MCF 10A (cell line): ENCODE results near the gene ANKRD27. TPM values are rescaled to one million over a fixed set of nuclear protein-coding genes. Genes with fewer than 3 reads are reported as not detected.
A peak's percentile ranks its signal among the peaks of the same experiment; 100 is the strongest.

ENCODE experiments used
- BruUV-seq: library from RNA; stranded (reverse); fragments of 400-500 nt; replicated peaks from 2 replicates; lab custom pipeline; 2021; lab: Mats Ljungman, UMichigan
- CTCF ChIA-PET: fragments of 300-600 bp; sonication (Branson Sonifier 250); formaldehyde crosslinking; extraction: SDS; loops from one replicate; lab custom pipeline; 2021; ENCODE audit warnings: antibody characterized with exemption, inconsistent platforms; lab: Yijun Ruan, JAX
- POLR2A ChIA-PET: fragments of 300-600, 350-650 bp; sonication (Branson Sonifier 250); formaldehyde crosslinking; extraction: SDS; loops from one replicate; lab custom pipeline; 2020; ENCODE audit warnings: antibody characterized with exemption, inconsistent platforms; lab: Yijun Ruan, JAX
- DNase-seq: peaks from one replicate; pipeline ENCODE4 v3.0.0-alpha.2; 2018; ENCODE audit not compliant: unreplicated experiment
- H3K27ac Mint-ChIP-seq: one replicate; pipeline ENCODE4 v1.8.0; 2022; ENCODE audit warnings: mild to moderate bottlenecking, low read depth, mixed read lengths; ENCODE audit not compliant: unreplicated experiment
- H3K27me3 Mint-ChIP-seq: one replicate; pipeline ENCODE4 v1.8.0; 2022; ENCODE audit warnings: mixed read lengths; ENCODE audit not compliant: insufficient read depth, unreplicated experiment
- H3K36me3 Mint-ChIP-seq: one replicate; pipeline ENCODE4 v1.8.0; 2022; ENCODE audit warnings: mild to moderate bottlenecking, moderate library complexity, mixed read lengths; ENCODE audit not compliant: insufficient read depth, unreplicated experiment
- H3K4me1 Mint-ChIP-seq: one replicate; pipeline ENCODE4 v1.8.0; 2022; ENCODE audit warnings: mixed read lengths; ENCODE audit not compliant: insufficient read depth, unreplicated experiment
- H3K4me3 Mint-ChIP-seq: one replicate; pipeline ENCODE4 v1.8.0; 2022; ENCODE audit warnings: mild to moderate bottlenecking, moderate library complexity, mixed read lengths; ENCODE audit not compliant: unreplicated experiment
- H3K9me3 Mint-ChIP-seq: one replicate; pipeline ENCODE4 v1.8.0; 2022; ENCODE audit warnings: mixed read lengths; ENCODE audit not compliant: unreplicated experiment
- CTCF ChIP-seq: fragments of 200-600 bp; IDR thresholded peaks from one replicate; pipeline ENCODE4 v1.8.0; 2022; ENCODE audit warnings: antibody characterized with exemption, mild to moderate bottlenecking; ENCODE audit not compliant: unreplicated experiment
- intact Hi-C: fragments of 100-400 bp; cut with micrococcal nuclease; formaldehyde crosslinking; loops from 2 replicates; pipeline ENCODE4 v1.14.1; 2022
- total RNA-seq: library from RNA; stranded (reverse); gene quantifications from 2 replicates; pipeline ENCODE4 v1.2.3, GENCODE V29; 2022

ANKRD27 gene
- total RNA-seq, 1 experiment from 2014 or later = 30.1 TPM

GRCh38 chr19:32606289-32606688 is 68.7 kb downstream of the ANKRD27 start:
- DNase-seq = no peak
- TF ChIP-seq CTCF = no peak
- H3K27ac Mint-ChIP-seq = no peak overlapping the region
- ChIA-PET CTCF (interaction anchor here (0.6 to 0.7 kb wide), 2 partner anchors 31 to 1940 kb away, joined by 3 to 5 read pairs; no protein-coding TSS in a partner anchor), POLR2A (no interaction called here)
- intact Hi-C loops = no loop called here
- BruUV-seq = no TSS peak
- no peaks in the 10 kb centered on the region for H3K9me3 Mint-ChIP-seq
- H3K36me3 Mint-ChIP-seq = peaks cover 75% of the 10 kb centered on the region
- no peaks in the 10 kb centered on the region for H3K4me1 Mint-ChIP-seq
- H3K27me3 Mint-ChIP-seq = no peaks in the 10 kb centered on the region
- no peak overlapping the region for H3K4me3 Mint-ChIP-seq

- no peak overlapping the region for H3K4me3 Mint-ChIP-seq
- H3K27ac Mint-ChIP-seq = no peak overlapping the region
- no peaks in the 10 kb centered on the region for H3K9me3 Mint-ChIP-seq
- POLR2A ChIA-PET = interaction anchor here (0.6 kb wide), 1 partner anchor 1523 kb away, joined by 3 read pairs; no protein-coding TSS in a partner anchor
- intact Hi-C loops = no loop called here
- no peaks in the 10 kb centered on the region for H3K4me1 Mint-ChIP-seq
- no peak for TF ChIP-seq CTCF
- H3K36me3 Mint-ChIP-seq = peaks cover 78% of the 10 kb centered on the region
- BruUV-seq = no TSS peak
- DNase-seq = no peak
- no peaks in the 10 kb centered on the region for H3K27me3 Mint-ChIP-seq
- CTCF ChIA-PET = interaction anchor here (0.5 to 0.7 kb wide), 3 partner anchors 32 to 194 kb away, joined by 3 to 5 read pairs (median 4); no protein-coding TSS in a partner anchor
Observed at GRCh38 chr19:32605544-32605943, 69.4 kb downstream of the ANKRD27 start.

- ChIA-PET CTCF (no interaction called here), POLR2A (no interaction called here)
- Mint-ChIP-seq H3K27me3 (no peaks in the 10 kb centered on the region), H3K9me3 (no peaks in the 10 kb centered on the region), H3K4me1 (no peaks in the 10 kb centered on the region), H3K27ac (no peak overlapping the region), H3K4me3 (no peak overlapping the region), H3K36me3 (peaks cover 85% of the 10 kb centered on the region)
- no peak for DNase-seq
- no peak for TF ChIP-seq CTCF
- intact Hi-C loops = no loop called here
- no TSS peak for BruUV-seq
Observed at GRCh38 chr19:32603961-32604360, 71.0 kb downstream of the ANKRD27 start.

GRCh38 chr19:32599736-32600157 is 75.2 kb downstream of the ANKRD27 start:
- H3K27me3 Mint-ChIP-seq = no peaks in the 10 kb centered on the region
- DNase-seq = peak; percentile 69
- no peaks in the 10 kb centered on the region for H3K4me1 Mint-ChIP-seq
- H3K4me3 Mint-ChIP-seq = no peak overlapping the region
- CTCF ChIA-PET = interaction anchor here (0.6 to 1.5 kb wide), 21 partner anchors 10 to 1933 kb away, joined by 3 to 9 read pairs (median 4); partner anchors contain the start of genes FAAP24 and PDCD5
- peak; percentile 56 for TF ChIP-seq CTCF
- intact Hi-C loops = no loop called here
- peak overlapping the region; percentile 22 for H3K27ac Mint-ChIP-seq
- H3K9me3 Mint-ChIP-seq = no peaks in the 10 kb centered on the region
- POLR2A ChIA-PET = interaction anchor here (0.8 kb wide), 1 partner anchor 18 kb away, joined by 3 read pairs; no protein-coding TSS in a partner anchor
- peaks cover 84% of the 10 kb centered on the region for H3K36me3 Mint-ChIP-seq
- BruUV-seq = no TSS peak
